HFF-Myc (cell line): ENCODE results near the gene NDUFB5.

Source experiments
- DNase-seq: peaks from one replicate; pipeline ENCODE4 v3.0.0-alpha.2; 2011; ENCODE audit warnings: low read depth; ENCODE audit errors: extremely low read depth
- H3K4me3 ChIP-seq: replicated peaks from 2 replicates; pipeline ENCODE4 v1.5.1; 2011; ENCODE audit warnings: low read depth, mild to moderate bottlenecking, control low read depth, low read length
- TF ChIP-seq, protein P1 (sequence below): IDR thresholded peaks from 2 replicates; pipeline ENCODE4 v1.5.1; 2012; ENCODE audit warnings: mild to moderate bottlenecking, low read depth, low read length, control low read depth; ENCODE audit errors: missing control alignments

Gene NDUFB5

DNA sequence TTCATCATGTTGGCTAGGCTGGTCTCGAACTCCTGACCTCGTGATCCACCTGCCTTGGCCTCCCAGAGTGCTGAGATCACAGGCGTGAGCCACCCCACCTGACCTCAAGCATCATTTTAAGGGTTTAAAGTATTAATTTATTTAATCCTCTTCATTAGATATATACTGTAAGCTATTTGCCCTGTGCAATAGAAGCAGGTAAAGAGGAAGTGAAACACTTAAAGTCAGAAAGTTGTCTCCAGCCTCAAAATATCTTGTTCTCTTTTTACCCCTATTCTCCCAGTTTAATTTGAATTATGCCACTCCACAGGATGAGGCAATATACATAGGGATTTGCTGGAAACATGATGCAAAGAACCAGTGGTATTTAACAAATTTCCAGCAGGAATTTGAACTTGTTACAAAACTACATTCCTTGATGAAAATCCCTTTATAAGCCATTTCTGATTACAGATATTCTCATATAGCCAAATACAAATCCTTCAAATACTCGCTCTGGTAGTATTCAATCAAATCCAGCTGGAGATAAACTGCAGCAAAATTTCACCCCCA, 2.0 kb downstream of the NDUFB5 start:
- H3K4me3 ChIP-seq: no peak overlapping the region

DNA sequence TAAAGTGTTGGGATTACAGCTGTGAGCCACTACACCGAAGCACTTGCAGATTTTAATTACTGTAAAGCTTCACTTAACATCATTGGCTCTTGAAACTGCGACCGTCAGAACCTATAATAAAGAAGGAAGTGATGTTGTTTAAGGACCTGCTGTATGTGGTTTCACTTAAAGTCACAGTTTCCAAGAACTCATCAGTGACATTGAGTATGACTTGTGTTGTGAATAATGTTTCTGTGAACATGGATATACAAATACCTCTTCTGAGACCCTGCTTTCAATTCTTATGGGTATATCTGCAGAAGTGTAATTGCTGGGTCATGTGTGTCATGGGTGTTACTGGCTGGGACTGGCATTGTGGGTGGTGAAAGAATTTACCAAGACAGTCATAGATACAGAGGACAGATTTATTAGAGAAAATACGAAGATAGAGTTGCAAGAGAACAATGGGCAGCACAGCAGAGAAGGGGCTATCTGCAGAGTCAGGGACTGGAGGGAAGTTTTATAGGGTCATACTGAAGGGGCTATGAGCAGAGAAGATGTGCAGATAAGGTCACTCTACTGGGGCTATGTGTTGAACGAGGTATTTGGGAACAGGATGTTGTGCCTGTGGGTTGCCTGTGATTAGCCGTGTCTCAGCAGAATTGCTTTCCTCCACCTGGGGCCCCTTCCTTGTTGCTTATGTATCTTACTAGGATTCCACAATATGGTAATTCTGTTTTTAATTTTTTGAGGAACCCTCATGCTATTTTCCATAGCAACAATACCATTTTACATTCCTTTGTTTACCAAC, 4.5 kb downstream of the NDUFB5 start:
- no peak for DNase-seq
- TF ChIP-seq, protein P1, sequence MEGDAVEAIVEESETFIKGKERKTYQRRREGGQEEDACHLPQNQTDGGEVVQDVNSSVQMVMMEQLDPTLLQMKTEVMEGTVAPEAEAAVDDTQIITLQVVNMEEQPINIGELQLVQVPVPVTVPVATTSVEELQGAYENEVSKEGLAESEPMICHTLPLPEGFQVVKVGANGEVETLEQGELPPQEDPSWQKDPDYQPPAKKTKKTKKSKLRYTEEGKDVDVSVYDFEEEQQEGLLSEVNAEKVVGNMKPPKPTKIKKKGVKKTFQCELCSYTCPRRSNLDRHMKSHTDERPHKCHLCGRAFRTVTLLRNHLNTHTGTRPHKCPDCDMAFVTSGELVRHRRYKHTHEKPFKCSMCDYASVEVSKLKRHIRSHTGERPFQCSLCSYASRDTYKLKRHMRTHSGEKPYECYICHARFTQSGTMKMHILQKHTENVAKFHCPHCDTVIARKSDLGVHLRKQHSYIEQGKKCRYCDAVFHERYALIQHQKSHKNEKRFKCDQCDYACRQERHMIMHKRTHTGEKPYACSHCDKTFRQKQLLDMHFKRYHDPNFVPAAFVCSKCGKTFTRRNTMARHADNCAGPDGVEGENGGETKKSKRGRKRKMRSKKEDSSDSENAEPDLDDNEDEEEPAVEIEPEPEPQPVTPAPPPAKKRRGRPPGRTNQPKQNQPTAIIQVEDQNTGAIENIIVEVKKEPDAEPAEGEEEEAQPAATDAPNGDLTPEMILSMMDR: no peak
- no peak overlapping the region for H3K4me3 ChIP-seq

More for the DNA sequence above, 2.0 kb downstream of the NDUFB5 start:
- no peak for DNase-seq
- TF ChIP-seq, protein P1: no peak

DNA sequence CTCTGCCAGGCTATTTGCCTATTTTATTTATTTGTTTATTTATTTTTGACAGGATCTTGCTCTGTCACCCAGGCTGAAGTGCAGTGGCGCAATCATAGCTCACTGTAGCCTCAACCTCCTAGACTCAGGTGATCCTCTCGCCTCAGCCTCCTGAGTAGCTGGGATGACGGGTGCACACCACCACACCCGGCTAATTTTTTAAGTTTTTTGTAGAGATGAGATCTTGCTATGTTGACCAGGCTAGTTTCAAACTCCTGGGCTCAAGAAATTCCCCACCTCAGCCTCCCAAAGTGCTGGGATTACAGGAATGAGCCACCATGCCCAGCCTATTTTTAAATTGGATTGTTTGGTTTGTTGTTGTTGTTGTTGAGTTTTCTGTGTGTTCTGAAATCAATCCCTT, 5.5 kb downstream of the NDUFB5 start:
- TF ChIP-seq, protein P1: no peak
- no peak for DNase-seq
- H3K4me3 ChIP-seq: no peak overlapping the region

DNA sequence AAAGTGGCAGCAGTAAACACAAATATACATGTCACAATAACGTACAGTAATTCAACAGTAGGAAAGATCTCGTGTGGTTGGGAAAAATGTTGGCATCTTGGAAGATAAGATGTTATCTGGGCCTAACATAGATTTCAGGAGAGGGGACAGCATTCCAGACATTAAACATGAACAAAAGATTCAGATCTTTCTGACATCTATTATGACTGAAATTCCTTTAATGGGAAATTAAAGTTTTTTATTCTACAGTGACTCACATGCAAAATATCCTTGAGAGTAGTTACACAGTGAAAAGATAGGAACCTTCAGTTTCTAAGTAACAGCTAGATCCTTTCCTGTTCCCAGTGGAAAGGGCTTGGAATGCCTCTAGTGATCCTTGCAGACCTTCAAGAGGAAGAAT, 9.2 kb downstream of the NDUFB5 start:
- TF ChIP-seq, protein P1: no peak
- no peak overlapping the region for H3K4me3 ChIP-seq
- no peak for DNase-seq

DNA sequence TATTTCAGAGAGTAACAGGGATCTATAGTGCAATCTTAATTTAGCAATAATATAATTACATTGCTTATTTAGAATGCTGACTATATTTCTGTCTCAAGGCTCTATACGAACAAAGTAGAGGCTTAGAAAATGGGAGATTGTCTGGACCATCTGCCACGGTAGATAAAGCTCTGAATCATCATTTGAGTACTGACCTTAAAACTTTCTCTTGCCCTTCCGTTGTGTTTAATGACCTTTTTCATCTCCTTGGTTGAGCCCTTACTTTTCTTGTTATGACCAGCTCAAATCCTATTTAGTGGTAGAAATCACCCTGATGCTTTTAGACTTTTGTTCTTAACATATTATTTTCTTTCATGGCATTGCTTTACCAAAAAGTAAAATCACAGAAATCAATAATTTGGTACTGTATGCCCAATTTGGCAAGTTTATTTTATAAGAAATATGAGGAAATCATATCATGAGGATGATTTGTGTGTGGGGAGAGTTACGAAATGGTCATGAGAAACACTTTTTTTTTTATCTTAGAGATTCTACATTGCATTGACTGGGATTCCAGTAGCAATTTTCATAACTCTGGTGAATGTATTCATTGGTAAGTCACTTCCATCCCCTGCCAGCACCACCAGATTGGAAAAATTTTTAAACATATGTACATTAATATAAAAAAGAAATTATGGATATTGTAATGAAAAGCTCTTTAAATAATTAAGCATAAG, 11.0 kb downstream of the NDUFB5 start:
- no peak for DNase-seq
- no peak overlapping the region for H3K4me3 ChIP-seq
- TF ChIP-seq, protein P1: no peak

DNA sequence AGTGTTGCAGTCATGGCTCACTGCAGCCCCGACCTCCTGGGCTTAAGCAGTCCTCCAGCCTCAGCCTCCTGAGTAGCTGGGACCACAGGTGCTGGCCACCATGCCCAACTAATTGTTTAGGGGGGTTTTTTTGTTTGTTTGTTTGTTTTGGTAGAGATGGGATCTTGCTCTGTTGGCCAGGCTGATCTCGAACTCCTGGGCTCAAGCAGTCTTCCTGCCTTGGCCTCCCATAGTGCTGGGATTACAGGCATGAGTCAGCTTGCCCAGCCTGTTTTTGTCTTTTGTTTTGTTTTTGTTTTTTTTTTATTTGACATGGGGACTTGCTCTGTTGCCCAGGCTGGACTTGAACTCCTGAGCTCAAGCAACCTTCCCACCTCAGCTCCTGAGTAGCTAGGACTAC, 17.4 kb downstream of the NDUFB5 start:
- TF ChIP-seq, protein P1: no peak
- H3K4me3 ChIP-seq: no peak overlapping the region
- DNase-seq: no peak
